ENCODE data around the gene LACC1. TPM values are rescaled to one million over a fixed set of nuclear protein-coding genes. Genes with fewer than 3 reads are reported as not detected.

Gene LACC1
- total and polyA plus RNA-seq, 2 of the 13 experiments (the other 11 are each of a cell fraction or from before 2014, with no cell fraction given), result 0.92 to 1.7 TPM

DNA sequence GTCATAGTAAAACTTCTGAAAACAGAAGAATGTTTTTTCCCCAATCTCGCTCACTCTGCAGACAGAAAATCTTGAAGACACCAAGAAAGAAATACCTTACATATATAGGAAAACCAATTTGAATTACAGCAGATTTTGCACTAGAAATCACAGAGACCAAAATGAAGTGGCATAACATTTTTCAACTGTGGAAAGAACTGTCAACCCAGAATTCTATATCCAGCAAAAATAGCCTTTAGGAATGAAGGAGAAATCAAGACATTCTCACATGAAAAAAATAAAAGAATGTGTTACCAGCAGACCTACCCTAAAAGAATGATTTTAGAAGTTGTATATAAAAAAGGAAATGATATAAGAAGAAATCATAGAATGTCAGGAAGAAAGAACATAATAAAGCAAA, 28.8 kb upstream of the LACC1 start:
- Histone ChIP-seq H3K27me3 (ENCODE audit: control insufficient read depth in 1 of 2, insufficient read depth in 2 of 2, low read length in 2 of 2) (no peaks in the 10 kb centered on the region), H4K20me1 (ENCODE audit: insufficient read depth, low read length) (no peaks in the 10 kb centered on the region), H3K9ac (ENCODE audit: insufficient read depth, low read depth, low read length) (no peak overlapping the region), H3K36me3 (replicated peaks in 1 of 2; ENCODE audit: control insufficient read depth in 1 of 2, insufficient read depth in 2 of 2, low read length in 2 of 2) (no peaks in the 10 kb centered on the region), H3K27ac (ENCODE audit: extremely low read length, insufficient read depth, low read length) (no peak overlapping the region), H3K4me2 (ENCODE audit: low read depth, low read length) (no peak overlapping the region), H2AFZ (ENCODE audit: low read length) (no peak overlapping the region), H3K79me2 (ENCODE audit: insufficient read depth, low read length) (no peaks in the 10 kb centered on the region), H3K4me1 (ENCODE audit: insufficient read depth, low read length) (peaks cover 23% of the 10 kb centered on the region), H3K4me3 (replicated peaks in 1 of 3; ENCODE audit: insufficient read depth in 1 of 3, low read depth in 2 of 3, low read length in 3 of 3) (no peak overlapping the region), H3K9me3 (ENCODE audit: low read length) (peaks cover 58% of the 10 kb centered on the region)
- POLR2A ChIA-PET, result no interaction called here
- BruUV-seq (replicated peaks), result no TSS peak
- WGBS (ENCODE audit: low lambda C conversion rate), result 50% methylated on average over 1 of the region's 1 CpG
- intact Hi-C loops (cut with micrococcal nuclease; ENCODE audit: unreplicated experiment), result no loop called here
- in situ Hi-C loops (cut with HindIII; ENCODE audit: extremely low pct_ligation_motif_present, low pct_unique_long_range_greater_than_20kb), result no loop called here
- DNase-seq (ENCODE audit: low spot score), result no peak
- TF ChIP-seq MIXL1 (CRISPR knock-in tag; IDR thresholded peaks at IDR 0.05), result no peak
- no peak for TF ChIP-seq TCF12 (IDR thresholded peaks at IDR 0.05)
- TF ChIP-seq TCF12 (CRISPR knock-in tag; IDR thresholded peaks at IDR 0.05), result no peak
- no peak for TF ChIP-seq SMAD3 (CRISPR knock-in tag; IDR thresholded peaks at IDR 0.05)
- no peak for TF ChIP-seq ZNF34 (CRISPR knock-in tag; IDR thresholded peaks at IDR 0.05; ENCODE audit: borderline replicate concordance)
- no peak for TF ChIP-seq SRY (CRISPR knock-in tag; IDR thresholded peaks at IDR 0.05)
- TF ChIP-seq ZNF460 (CRISPR knock-in tag; IDR thresholded peaks at IDR 0.05; ENCODE audit: borderline replicate concordance), result no peak
- TF ChIP-seq DPF2 (CRISPR knock-in tag; IDR thresholded peaks at IDR 0.05; ENCODE audit: borderline replicate concordance, low read depth), result no peak
- no peak for TF ChIP-seq ZFP90 (CRISPR knock-in tag; IDR thresholded peaks at IDR 0.05; ENCODE audit: borderline replicate concordance)
- TF ChIP-seq KDM4B (CRISPR knock-in tag; IDR thresholded peaks at IDR 0.05), result no peak
- no peak for TF ChIP-seq GTF2F1 (IDR thresholded peaks at IDR 0.05; ENCODE audit: low read length)
- no peak for TF ChIP-seq NFRKB (IDR thresholded peaks at IDR 0.05)
- no peak for TF ChIP-seq SATB2 (CRISPR knock-in tag; IDR thresholded peaks at IDR 0.05)
- TF ChIP-seq ZNF3 (CRISPR knock-in tag; IDR thresholded peaks at IDR 0.05), result no peak
- TF ChIP-seq ZBTB7A (CRISPR knock-in tag; IDR thresholded peaks at IDR 0.05), result no peak
- no peak for TF ChIP-seq ZNF207 (IDR thresholded peaks at IDR 0.05; ENCODE audit: borderline replicate concordance)
- TF ChIP-seq ZNF709 (CRISPR knock-in tag; IDR thresholded peaks at IDR 0.05), result no peak
- TF ChIP-seq, protein P1, sequence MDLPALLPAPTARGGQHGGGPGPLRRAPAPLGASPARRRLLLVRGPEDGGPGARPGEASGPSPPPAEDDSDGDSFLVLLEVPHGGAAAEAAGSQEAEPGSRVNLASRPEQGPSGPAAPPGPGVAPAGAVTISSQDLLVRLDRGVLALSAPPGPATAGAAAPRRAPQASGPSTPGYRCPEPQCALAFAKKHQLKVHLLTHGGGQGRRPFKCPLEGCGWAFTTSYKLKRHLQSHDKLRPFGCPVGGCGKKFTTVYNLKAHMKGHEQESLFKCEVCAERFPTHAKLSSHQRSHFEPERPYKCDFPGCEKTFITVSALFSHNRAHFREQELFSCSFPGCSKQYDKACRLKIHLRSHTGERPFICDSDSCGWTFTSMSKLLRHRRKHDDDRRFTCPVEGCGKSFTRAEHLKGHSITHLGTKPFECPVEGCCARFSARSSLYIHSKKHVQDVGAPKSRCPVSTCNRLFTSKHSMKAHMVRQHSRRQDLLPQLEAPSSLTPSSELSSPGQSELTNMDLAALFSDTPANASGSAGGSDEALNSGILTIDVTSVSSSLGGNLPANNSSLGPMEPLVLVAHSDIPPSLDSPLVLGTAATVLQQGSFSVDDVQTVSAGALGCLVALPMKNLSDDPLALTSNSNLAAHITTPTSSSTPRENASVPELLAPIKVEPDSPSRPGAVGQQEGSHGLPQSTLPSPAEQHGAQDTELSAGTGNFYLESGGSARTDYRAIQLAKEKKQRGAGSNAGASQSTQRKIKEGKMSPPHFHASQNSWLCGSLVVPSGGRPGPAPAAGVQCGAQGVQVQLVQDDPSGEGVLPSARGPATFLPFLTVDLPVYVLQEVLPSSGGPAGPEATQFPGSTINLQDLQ (CRISPR knock-in tag; IDR thresholded peaks at IDR 0.05), result no peak
- no peak for TF ChIP-seq HOMEZ (CRISPR knock-in tag; IDR thresholded peaks at IDR 0.05; ENCODE audit: low read depth)
- no peak for TF ChIP-seq SSRP1 (CRISPR knock-in tag; IDR thresholded peaks at IDR 0.05)
- no peak for TF ChIP-seq TGIF2 (CRISPR knock-in tag; IDR thresholded peaks at IDR 0.05)
- CTCF ChIA-PET (ENCODE audit: low intra/inter-chr PET ratio, low total read pairs), result no interaction called here
- no peak for ATAC-seq
- FAIRE-seq, result no peak

Measured in HepG2 (cell line).